Suprapubic skin (tissue), 4 donors: ENCODE results near the gene SLC4A1AP.

ENCODE experiments used
- CTCF ChIP-seq, 2 donors: fragments of 200-600 bp in 1 of 2; fragments of 450-650 bp in 1 of 2; sonication (generic) in 1 of 2; IDR thresholded peaks; one replicate each; pipeline ENCODE4 v1.5.1; 2016 to 2019; ENCODE audit warnings: antibody characterized with exemption in 2 of 2, mild to moderate bottlenecking in 1 of 2, moderate library complexity in 1 of 2
- EP300 ChIP-seq: sonication (generic); formaldehyde crosslinking; IDR thresholded peaks from one replicate; pipeline ENCODE4 v1.6.1; 2017; ENCODE audit warnings: antibody characterized with exemption
- POLR2A ChIP-seq, 2 donors: fragments of 450-650 bp; IDR thresholded peaks; one replicate each; pipeline ENCODE4 v1.6.1; 2017; ENCODE audit warnings: antibody characterized with exemption in 2 of 2, mild to moderate bottlenecking in 2 of 2, moderate library complexity in 2 of 2
- POLR2AphosphoS5 ChIP-seq, 3 donors: sonication (generic); formaldehyde crosslinking; IDR thresholded peaks; one replicate each; pipeline ENCODE4 v1.6.1; 2017; ENCODE audit warnings: antibody characterized with exemption in 3 of 3

GRCh38 chr2:27708257-27708654 lies 44.6 kb downstream of the SLC4A1AP start:
- no peak for TF ChIP-seq CTCF (IDR thresholded peaks at IDR 0.05)
- no peak for TF ChIP-seq POLR2AphosphoS5 (IDR thresholded peaks at IDR 0.05)
- TF ChIP-seq EP300, result no peak
- TF ChIP-seq POLR2A (IDR thresholded peaks at IDR 0.05), result no peak
